ENCODE data around the gene C1QTNF8. TPM values are rescaled to one million over a fixed set of nuclear protein-coding genes. Genes with fewer than 3 reads are reported as not detected.

C1QTNF8 gene
- total and polyA plus RNA-seq, 4 donors, result not detected

- DNase-seq (ENCODE audit: low spot score), result no peak
- 67% methylated on average over 38 of the region's 38 CpGs for WGBS
- no peaks in the 10 kb centered on the region for H3K4me1 ChIP-seq (ENCODE audit: control insufficient read depth in 4 of 4, insufficient read depth in 4 of 4, low read length in 3 of 4)
- no peak overlapping the region for H3K9ac ChIP-seq (ENCODE audit: low read depth in 1 of 2, low read length in 2 of 2)
- H3K36me3 ChIP-seq (ENCODE audit: control insufficient read depth in 4 of 4, insufficient read depth in 3 of 4, low read depth in 1 of 4, low read length in 3 of 4), result no peaks in the 10 kb centered on the region
- no peak overlapping the region for H3K27ac ChIP-seq (ENCODE audit: low read depth in 1 of 2, low read length in 2 of 2)
- peaks cover 0 to 5% (median 2%) of the 10 kb centered on the region in 4 donors for H3K9me3 ChIP-seq (ENCODE audit: control insufficient read depth in 4 of 4, low read length in 3 of 4)
- no peak overlapping the region for H3K4me3 ChIP-seq (ENCODE audit: low read depth in 1 of 3, low read length in 3 of 3)
- peaks cover 0 to 12% (median 0%) of the 10 kb centered on the region in 4 donors for H3K27me3 ChIP-seq (ENCODE audit: control insufficient read depth in 4 of 4, insufficient read depth in 4 of 4, low read length in 3 of 4)
- TF ChIP-seq FOXA2 (IDR thresholded peaks at IDR 0.05), result no peak
- TF ChIP-seq EGR1 (IDR thresholded peaks at IDR 0.05; ENCODE audit: low read depth in 2 of 2), result no peak
- TF ChIP-seq REST (IDR thresholded peaks at IDR 0.05), result no peak
- no peak for TF ChIP-seq GABPA (IDR thresholded peaks at IDR 0.05 in 1 of 2, conservative IDR thresholded peaks at IDR 0.05 in 1 of 2)
- no peak for TF ChIP-seq NR2F2 (IDR thresholded peaks at IDR 0.05)
- no peak for TF ChIP-seq MAX (IDR thresholded peaks at IDR 0.05)
- no peak for TF ChIP-seq RAD21 (IDR thresholded peaks at IDR 0.05)
- no peak for TF ChIP-seq JUND (IDR thresholded peaks at IDR 0.05)
- TF ChIP-seq HNF4A (conservative IDR thresholded peaks at IDR 0.05), result no peak
- no peak for TF ChIP-seq RXRA (IDR thresholded peaks at IDR 0.05)
- no peak for TF ChIP-seq ATF3 (IDR thresholded peaks at IDR 0.05)
- no peak for TF ChIP-seq SP1 (IDR thresholded peaks at IDR 0.05)
- TF ChIP-seq FOXA1 (IDR thresholded peaks at IDR 0.05), result no peak
- no peak for TF ChIP-seq HNF4G (IDR thresholded peaks at IDR 0.05)
- TF ChIP-seq ZBTB33 (IDR thresholded peaks at IDR 0.05), result no peak
- no peak for TF ChIP-seq TAF1 (conservative IDR thresholded peaks at IDR 0.05)
- TF ChIP-seq YY1 (IDR thresholded peaks at IDR 0.05), result no peak
- TF ChIP-seq CTCF (IDR thresholded peaks at IDR 0.05; ENCODE audit: low read depth, low read length, missing input control), result no peak
Measured at GRCh38 chr16:1045310-1045992, 50.6 kb downstream of the C1QTNF8 start.

Data from liver (tissue), 9 donors.